ENCODE results near the gene BCLAF1.
A peak's percentile ranks its signal among the peaks of the same experiment; 100 is the strongest.

BCLAF1 gene

GRCh38 chr6:136289579-136290409 is at the start of gene BCLAF1:
TSS of gene BCLAF1 (minus strand) at chr6:136289846. CDS start at chr6:136279866, 9,980 bp downstream.
- peak; percentile 100 for DNase-seq (ENCODE audit: low spot score)

- no peak for DNase-seq (ENCODE audit: low spot score)
These were observed 48.8 kb upstream of the BCLAF1 start for GRCh38 chr6:136338486-136338885.

- DNase-seq (ENCODE audit: low spot score) = no peak
These were observed 48.0 kb upstream of the BCLAF1 start for GRCh38 chr6:136337606-136338005.

GRCh38 chr6:136337121-136337520 is 47.5 kb upstream of the BCLAF1 start:
- DNase-seq (ENCODE audit: low spot score) = no peak

GRCh38 chr6:136335736-136336363 is 46.2 kb upstream of the BCLAF1 start:
- DNase-seq (ENCODE audit: low spot score) = no peak

GRCh38 chr6:136334853-136335252 is 45.2 kb upstream of the BCLAF1 start:
- no peak for DNase-seq (ENCODE audit: low spot score)

- no peak for DNase-seq (ENCODE audit: low spot score)
These were observed 44.8 kb upstream of the BCLAF1 start for GRCh38 chr6:136334465-136334846.

- DNase-seq (ENCODE audit: low spot score) = no peak
These were observed 44.3 kb upstream of the BCLAF1 start for GRCh38 chr6:136333824-136334464.

- DNase-seq (ENCODE audit: low spot score) = no peak
These were observed 41.8 kb upstream of the BCLAF1 start for GRCh38 chr6:136331461-136331860.

GRCh38 chr6:136330634-136331033 is 41.0 kb upstream of the BCLAF1 start:
- no peak for DNase-seq (ENCODE audit: low spot score)

GRCh38 chr6:136326038-136326553 is 36.5 kb upstream of the BCLAF1 start:
- DNase-seq (ENCODE audit: low spot score) = no peak

GRCh38 chr6:136324686-136325380 is 35.2 kb upstream of the BCLAF1 start:
- no peak for DNase-seq (ENCODE audit: low spot score)

GRCh38 chr6:136323431-136324112 is 33.9 kb upstream of the BCLAF1 start:
- DNase-seq (ENCODE audit: low spot score) = no peak

- DNase-seq (ENCODE audit: low spot score) = no peak
These were observed 30.1 kb upstream of the BCLAF1 start for GRCh38 chr6:136319732-136320131.

GRCh38 chr6:136318676-136319075 is 29.0 kb upstream of the BCLAF1 start:
- no peak for DNase-seq (ENCODE audit: low spot score)

GRCh38 chr6:136317971-136318370 is 28.3 kb upstream of the BCLAF1 start:
- DNase-seq (ENCODE audit: low spot score) = no peak

GRCh38 chr6:136317021-136317694 is 27.5 kb upstream of the BCLAF1 start:
- peak; percentile 79 for DNase-seq (ENCODE audit: low spot score)

- DNase-seq (ENCODE audit: low spot score) = no peak
These were observed 25.9 kb upstream of the BCLAF1 start for GRCh38 chr6:136315594-136315993.

GRCh38 chr6:136312975-136313374 is 23.3 kb upstream of the BCLAF1 start:
- DNase-seq (ENCODE audit: low spot score) = no peak

- no peak for DNase-seq (ENCODE audit: low spot score)
These were observed 20.2 kb upstream of the BCLAF1 start for GRCh38 chr6:136309729-136310311.

GRCh38 chr6:136309171-136309570 is 19.5 kb upstream of the BCLAF1 start:
- no peak for DNase-seq (ENCODE audit: low spot score)
